HUES48 (cell line): Measurements from ENCODE around the gene CASP1.
"Not testable (repeated sequence)": the region's sequence is repeated elsewhere in the genome, so short reads cannot be mapped to it uniquely, and the experiment has no call there.

ENCODE experiments used
- H3K27ac ChIP-seq: one replicate; pipeline ENCODE4 v1.7.0; 2013; ENCODE audit warnings: low read depth, low read length, inconsistent platforms
- H3K27me3 ChIP-seq: 2 replicates; pipeline ENCODE4 v1.6.1; 2013; ENCODE audit warnings: mild to moderate bottlenecking, low read length; ENCODE audit not compliant: control insufficient read depth, insufficient read depth
- H3K36me3 ChIP-seq: 2 replicates; pipeline ENCODE4 v1.6.1; 2013; ENCODE audit warnings: low read length; ENCODE audit not compliant: control insufficient read depth, insufficient read depth
- H3K4me1 ChIP-seq: 2 replicates; pipeline ENCODE4 v1.6.1; 2013; ENCODE audit warnings: mild to moderate bottlenecking, low read length; ENCODE audit not compliant: control insufficient read depth, insufficient read depth
- H3K4me3 ChIP-seq: 2 replicates; pipeline ENCODE4 v1.5.1; 2013; ENCODE audit warnings: mild to moderate bottlenecking, low read depth, low read length
- H3K9ac ChIP-seq: 2 replicates; pipeline ENCODE4 v1.6.1; 2013; ENCODE audit warnings: mild to moderate bottlenecking, low read depth, low read length, moderate library complexity
- H3K9me3 ChIP-seq: 2 replicates; pipeline ENCODE4 v1.6.1; 2013; ENCODE audit warnings: low read length; ENCODE audit not compliant: control insufficient read depth, insufficient read depth

CASP1 gene

GRCh38 chr11:105034813-105035620 lies at the start of gene CASP1:
Gene CASP1 (minus strand): TSS chr11:105035144. CDS start chr11:105035113, 31 bp downstream.
- H3K4me3 ChIP-seq = no peak within 1 kb of the TSS
- H3K36me3 ChIP-seq = no peaks in the 10 kb centered on the region
- H3K9me3 ChIP-seq = no peaks in the 10 kb centered on the region
- no peak within 1 kb of the TSS for H3K9ac ChIP-seq
- H3K27ac ChIP-seq = no peak within 1 kb of the TSS
- H3K27me3 ChIP-seq = no peaks in the 10 kb centered on the region
- no peaks in the 10 kb centered on the region for H3K4me1 ChIP-seq

GRCh38 chr11:105081412-105082150 lies 46.6 kb upstream of the CASP1 start:
- Histone ChIP-seq H3K4me1 (peaks cover 27% of the 10 kb centered on the region), H3K9me3 (no peaks in the 10 kb centered on the region), H3K27ac (no peak overlapping the region), H3K36me3 (no peaks in the 10 kb centered on the region), H3K9ac (no peak overlapping the region), H3K27me3 (no peaks in the 10 kb centered on the region), H3K4me3 (no peak overlapping the region)

GRCh38 chr11:105080171-105080906 lies 45.4 kb upstream of the CASP1 start:
- not testable (repeated sequence) for H3K9me3 ChIP-seq, H3K4me3 ChIP-seq, H3K27me3 ChIP-seq, H3K36me3 ChIP-seq, H3K9ac ChIP-seq, H3K27ac ChIP-seq
- peaks cover 27% of the 10 kb centered on the region for H3K4me1 ChIP-seq

GRCh38 chr11:105078283-105078682 lies 43.3 kb upstream of the CASP1 start:
- H3K36me3 ChIP-seq = no peaks in the 10 kb centered on the region

GRCh38 chr11:105077141-105077790 lies 42.3 kb upstream of the CASP1 start:
- H3K27me3 ChIP-seq, H3K27ac ChIP-seq, H3K36me3 ChIP-seq, H3K9ac ChIP-seq, H3K9me3 ChIP-seq, H3K4me3 ChIP-seq: not testable (repeated sequence)
- H3K4me1 ChIP-seq = peaks cover 25% of the 10 kb centered on the region

More at GRCh38 chr11:105078283-105078682, 43.3 kb upstream of the CASP1 start:
- no peak overlapping the region for H3K4me3 ChIP-seq
- H3K9me3 ChIP-seq = no peaks in the 10 kb centered on the region
- peaks cover 27% of the 10 kb centered on the region for H3K4me1 ChIP-seq
- no peaks in the 10 kb centered on the region for H3K27me3 ChIP-seq
- H3K27ac ChIP-seq = no peak overlapping the region
- no peak overlapping the region for H3K9ac ChIP-seq

- Histone ChIP-seq H3K9ac (no peak overlapping the region), H3K27me3 (no peaks in the 10 kb centered on the region), H3K36me3 (no peaks in the 10 kb centered on the region)
Measured at GRCh38 chr11:105074166-105074530, 39.2 kb upstream of the CASP1 start.

GRCh38 chr11:105073456-105074165 lies 38.7 kb upstream of the CASP1 start:
- H3K4me3 ChIP-seq = no peak overlapping the region
- no peak overlapping the region for H3K9ac ChIP-seq
- H3K9me3 ChIP-seq = no peaks in the 10 kb centered on the region
- H3K4me1 ChIP-seq = no peaks in the 10 kb centered on the region
- H3K27ac ChIP-seq = no peak overlapping the region
- no peaks in the 10 kb centered on the region for H3K36me3 ChIP-seq
- no peaks in the 10 kb centered on the region for H3K27me3 ChIP-seq

More at GRCh38 chr11:105074166-105074530, 39.2 kb upstream of the CASP1 start:
- H3K9me3 ChIP-seq = no peaks in the 10 kb centered on the region
- H3K27ac ChIP-seq = no peak overlapping the region
- H3K4me1 ChIP-seq = no peaks in the 10 kb centered on the region
- H3K4me3 ChIP-seq = no peak overlapping the region

- H3K36me3 ChIP-seq, H3K27me3 ChIP-seq, H3K9ac ChIP-seq, H3K27ac ChIP-seq, H3K4me1 ChIP-seq, H3K9me3 ChIP-seq, H3K4me3 ChIP-seq: not testable (repeated sequence)
Measured at GRCh38 chr11:105072080-105072479, 37.1 kb upstream of the CASP1 start.

- Histone ChIP-seq H3K36me3 (no peaks in the 10 kb centered on the region), H3K4me3 (no peak overlapping the region), H3K9me3 (no peaks in the 10 kb centered on the region), H3K27me3 (no peaks in the 10 kb centered on the region), H3K27ac (no peak overlapping the region), H3K9ac (no peak overlapping the region), H3K4me1 (no peaks in the 10 kb centered on the region)
Measured at GRCh38 chr11:105071089-105071732, 36.3 kb upstream of the CASP1 start.

GRCh38 chr11:105070306-105070705 lies 35.4 kb upstream of the CASP1 start:
- Histone ChIP-seq H3K9ac (no peak overlapping the region), H3K36me3 (no peaks in the 10 kb centered on the region)

More at GRCh38 chr11:105070306-105070705, 35.4 kb upstream of the CASP1 start:
- no peaks in the 10 kb centered on the region for H3K27me3 ChIP-seq
- H3K4me3 ChIP-seq = no peak overlapping the region
- no peaks in the 10 kb centered on the region for H3K9me3 ChIP-seq
- H3K4me1 ChIP-seq = no peaks in the 10 kb centered on the region
- H3K27ac ChIP-seq = no peak overlapping the region
